ENCODE measurements around the gene MGAT4B.

MGAT4B gene

DNA sequence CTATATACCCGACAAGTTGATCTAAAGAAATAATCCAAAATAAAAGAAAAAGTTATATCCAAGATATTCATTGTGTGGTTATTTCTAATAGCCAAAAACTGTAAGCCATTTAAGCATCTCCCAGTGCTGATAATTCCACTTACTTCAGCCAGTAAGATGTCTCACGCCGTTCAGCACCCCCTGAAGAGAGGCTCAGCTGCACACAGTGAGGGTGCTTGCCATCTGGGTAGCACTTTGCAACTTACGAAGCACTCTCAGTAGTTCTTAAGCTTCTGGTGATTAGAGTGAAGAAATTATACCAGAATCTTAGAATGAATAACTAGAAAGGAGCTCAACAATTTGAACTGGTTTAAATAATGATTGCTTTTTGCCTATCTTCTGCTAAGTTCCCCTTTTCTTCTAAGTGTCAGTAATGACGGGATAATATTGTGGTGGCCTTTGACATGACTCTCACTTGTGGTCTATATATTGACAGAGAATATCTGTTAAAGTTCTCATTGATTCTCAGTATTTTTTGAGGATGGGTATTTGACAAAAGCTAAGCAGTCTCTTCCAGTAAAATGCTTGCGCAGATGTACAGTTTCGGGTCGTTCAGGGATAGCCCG is 39.1 kb downstream of the MGAT4B start:
- TF ChIP-seq CTCF (conservative IDR thresholded peaks at IDR 0.05) (no peak), ZFX (IDR thresholded peaks at IDR 0.05) (no peak)
- no peak overlapping the region for H3K27ac ChIP-seq

DNA sequence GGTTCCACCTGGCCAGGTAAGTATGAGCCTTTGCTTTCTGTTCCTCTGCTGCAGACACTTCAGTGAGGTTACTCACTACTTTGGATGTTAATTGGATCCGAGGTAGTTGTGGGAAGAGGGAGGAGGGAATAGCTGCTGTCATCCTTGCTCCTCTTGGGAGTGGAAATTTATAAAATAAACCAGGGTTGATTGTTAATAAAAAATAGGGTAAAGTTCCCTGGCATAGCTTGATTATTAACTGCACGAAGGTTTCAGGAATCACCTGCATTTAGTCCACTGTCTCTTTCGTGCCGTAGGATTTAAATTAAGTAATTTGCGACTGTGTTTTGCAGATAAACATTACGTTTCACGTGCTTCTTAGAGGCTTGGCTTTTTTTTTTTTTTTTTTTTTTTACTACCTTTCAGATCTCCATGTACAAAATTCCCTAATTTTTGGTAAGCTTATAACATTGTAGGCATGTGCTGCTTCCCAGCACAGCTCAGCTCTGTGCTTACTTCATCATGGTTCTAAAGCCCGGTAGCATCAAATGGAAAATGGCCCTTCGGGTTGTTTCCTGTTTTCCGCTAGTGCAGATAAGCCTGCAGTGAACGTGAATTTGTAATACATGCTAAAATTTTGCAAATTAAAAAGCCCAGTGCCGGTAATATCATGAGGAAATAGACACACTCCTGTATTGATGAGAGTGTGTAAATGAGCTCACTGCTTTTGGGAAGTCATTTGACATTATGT is 39.8 kb downstream of the MGAT4B start:
- no peak overlapping the region for H3K27ac ChIP-seq
- TF ChIP-seq ZFX (IDR thresholded peaks at IDR 0.05) (no peak), CTCF (conservative IDR thresholded peaks at IDR 0.05) (no peak)

- H3K27ac ChIP-seq = no peak overlapping the region
Measured at GRCh38 chr5:179766021-179766725, 40.5 kb downstream of the MGAT4B start.

GRCh38 chr5:179765400-179765799 is 41.3 kb downstream of the MGAT4B start:
- TF ChIP-seq ZFX (IDR thresholded peaks at IDR 0.05) (no peak), CTCF (conservative IDR thresholded peaks at IDR 0.05) (no peak)
- H3K27ac ChIP-seq = no peak overlapping the region

More at GRCh38 chr5:179766021-179766725, 40.5 kb downstream of the MGAT4B start:
- TF ChIP-seq CTCF (conservative IDR thresholded peaks at IDR 0.05) (no peak), ZFX (IDR thresholded peaks at IDR 0.05) (no peak)

- H3K27ac ChIP-seq = no peak overlapping the region
- TF ChIP-seq ZFX (IDR thresholded peaks at IDR 0.05) = no peak
- TF ChIP-seq CTCF (conservative IDR thresholded peaks at IDR 0.05) = no peak
Measured at GRCh38 chr5:179764056-179764455, 42.6 kb downstream of the MGAT4B start.

DNA sequence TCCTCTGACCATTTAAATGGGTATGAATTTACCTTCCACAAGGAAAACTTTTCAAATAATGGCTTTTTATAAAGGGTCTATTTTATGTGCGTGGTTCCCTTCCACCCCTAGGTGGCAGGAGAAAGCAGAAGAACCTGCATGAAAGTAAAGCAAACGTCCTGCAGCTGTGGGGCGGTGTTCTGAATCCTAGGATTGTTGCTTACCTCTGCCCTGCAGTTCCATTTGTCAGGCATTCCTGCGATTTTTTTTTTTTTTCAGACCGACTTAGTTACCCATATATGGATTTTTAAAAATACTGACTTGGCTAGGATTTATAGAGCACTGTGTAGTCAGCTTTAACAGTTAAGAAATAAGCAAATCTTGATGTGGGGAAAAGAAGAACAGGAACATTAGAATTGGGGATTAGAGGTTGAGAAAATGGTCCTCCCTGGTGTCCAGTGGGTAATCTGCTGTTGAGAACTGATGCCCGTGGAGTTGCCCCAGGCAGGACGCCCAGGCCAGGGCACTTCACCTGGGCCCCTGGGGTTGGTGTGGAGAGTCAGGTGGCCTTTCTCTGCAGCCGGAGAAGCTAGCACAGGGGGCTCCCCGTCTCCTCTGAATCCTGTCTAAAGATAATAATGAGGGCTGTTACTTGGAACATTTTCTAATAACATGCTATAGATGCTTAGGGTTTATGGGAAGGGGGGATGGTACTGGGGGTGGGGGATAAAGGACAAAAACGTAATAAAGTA is 43.3 kb downstream of the MGAT4B start:
- no peak for TF ChIP-seq ZFX (IDR thresholded peaks at IDR 0.05)
- peak; percentile 98 for TF ChIP-seq CTCF (conservative IDR thresholded peaks at IDR 0.05)

More for the DNA sequence above, 43.3 kb downstream of the MGAT4B start:
- no peak overlapping the region for H3K27ac ChIP-seq
